NCI-H774 (cell line): ENCODE results near the gene PJA2.
"Not testable (repeated sequence)": the region's sequence is repeated elsewhere in the genome, so short reads cannot be mapped to it uniquely, and the experiment has no call there.

Source experiments
- DNase-seq: peaks from one replicate; lab custom pipeline; 2025; lab: John Stamatoyannopoulos, UW

Gene PJA2

GRCh38 chr5:109307951-109308350 is 101.8 kb downstream of the PJA2 start:
- DNase-seq: no peak

- no peak for DNase-seq
Observed at GRCh38 chr5:109307456-109307855, 102.3 kb downstream of the PJA2 start.

- DNase-seq: no peak
Observed at GRCh38 chr5:109305352-109305751, 104.4 kb downstream of the PJA2 start.

DNA sequence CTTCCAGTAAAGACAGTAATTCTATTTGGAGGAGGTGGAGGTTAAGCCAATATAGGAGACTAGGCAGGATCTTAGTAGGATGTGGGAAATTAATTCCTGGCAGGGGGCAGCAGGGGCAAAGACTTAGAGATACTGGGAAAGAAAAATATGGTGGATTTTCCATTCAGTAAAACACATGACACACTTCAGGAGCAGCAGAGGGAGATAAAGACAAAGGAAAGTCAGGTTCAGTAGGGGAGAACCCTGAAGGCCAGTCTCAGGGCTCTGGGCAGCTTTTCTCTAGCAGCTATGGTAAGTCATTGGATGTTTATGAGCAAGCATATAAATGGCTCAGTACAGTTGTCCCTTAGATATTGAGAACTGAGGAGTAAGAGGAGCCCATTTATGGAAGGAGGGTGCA is 105.5 kb downstream of the PJA2 start:
- no peak for DNase-seq

GRCh38 chr5:109300367-109300766 is 109.4 kb downstream of the PJA2 start:
- DNase-seq: no peak

DNA sequence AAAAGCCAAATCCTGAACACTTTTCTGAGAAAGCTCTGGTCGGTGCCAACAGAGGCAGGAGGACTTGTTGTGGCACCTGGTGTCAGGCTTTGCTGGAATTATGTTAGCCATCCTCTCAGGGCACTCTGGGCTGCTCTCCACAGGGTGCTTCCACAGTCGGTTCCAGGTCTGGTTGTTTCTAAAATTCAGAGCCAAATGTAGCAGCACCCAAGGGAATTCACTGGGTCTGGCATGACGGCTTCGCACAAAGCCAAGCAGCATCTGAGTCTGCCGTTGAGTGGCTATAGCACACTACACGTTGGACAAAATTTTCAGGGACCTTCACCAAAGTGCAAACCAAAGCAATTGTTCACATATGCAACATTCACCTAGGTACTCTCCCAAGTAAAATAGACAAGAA is 110.2 kb downstream of the PJA2 start:
- DNase-seq: no peak

DNA sequence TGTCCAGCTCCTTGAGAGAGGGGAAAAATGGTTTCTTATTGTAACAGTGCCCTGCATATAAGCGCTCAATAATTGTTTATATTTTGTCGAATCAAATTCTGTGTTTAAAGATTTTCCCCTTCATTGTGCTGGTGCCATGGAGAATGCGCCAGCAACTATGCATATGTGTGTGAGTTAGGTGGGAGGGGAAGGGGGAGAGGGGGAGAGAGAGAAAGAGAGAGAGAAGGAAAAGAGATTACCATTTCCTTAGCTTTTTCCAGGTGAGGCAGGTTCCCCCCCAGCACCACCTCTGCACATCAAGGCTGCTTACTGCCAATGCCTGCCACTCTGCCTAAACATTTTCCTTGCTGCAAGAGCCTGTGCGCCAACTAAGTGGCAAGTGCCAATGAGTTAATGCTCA is 111.0 kb downstream of the PJA2 start:
- DNase-seq: no peak

- no peak for DNase-seq
Observed at GRCh38 chr5:109297900-109298299, 111.9 kb downstream of the PJA2 start.

DNA sequence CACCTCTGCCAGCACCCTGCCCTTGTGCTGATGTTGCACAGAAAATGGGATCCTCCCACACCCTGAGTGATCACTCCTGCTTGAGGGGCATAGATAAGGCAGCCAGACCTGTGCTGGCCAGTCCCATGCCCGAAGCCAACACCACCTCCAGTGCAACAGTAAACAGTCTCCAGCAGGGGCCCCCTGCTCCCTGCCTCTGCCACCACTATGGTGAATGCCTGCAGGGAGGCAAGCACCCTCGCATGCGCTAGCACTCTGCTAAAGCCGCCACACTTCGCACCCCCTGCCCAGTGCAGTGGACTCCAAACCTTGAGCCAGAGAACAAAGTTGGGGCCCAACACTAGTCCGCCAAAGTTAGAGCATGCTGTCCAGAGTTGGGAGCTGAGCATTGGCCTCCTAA is 118.7 kb downstream of the PJA2 start:
- no peak for DNase-seq

DNA sequence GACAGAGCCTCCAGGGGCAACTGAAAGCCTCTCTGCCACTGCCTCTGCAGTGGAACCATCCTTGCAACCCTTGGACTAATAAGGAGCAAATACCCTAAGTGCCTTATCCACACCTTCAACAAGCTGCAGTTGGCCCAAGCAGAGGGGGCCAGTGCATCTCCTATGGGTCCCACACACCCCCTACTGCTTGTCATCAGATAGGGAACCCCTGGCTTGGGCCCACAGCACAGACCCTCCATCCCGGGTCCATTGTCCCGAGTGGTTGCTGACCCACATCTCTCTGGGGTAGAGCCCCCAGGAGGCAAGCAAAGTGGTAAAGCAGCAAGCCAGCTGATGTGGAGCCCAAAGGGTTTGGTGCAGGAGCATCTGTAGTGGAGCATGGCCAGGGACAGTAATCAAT is 119.5 kb downstream of the PJA2 start:
- no peak for DNase-seq

GRCh38 chr5:109286628-109287027 is 123.1 kb downstream of the PJA2 start:
- DNase-seq: not testable (repeated sequence)
